ENCODE data around the gene ATRNL1. TPM values are rescaled to one million over a fixed set of nuclear protein-coding genes. Genes with fewer than 3 reads are reported as not detected.

The ATRNL1 gene
- total RNA-seq, 1 experiment from 2014 or later = not detected

DNA sequence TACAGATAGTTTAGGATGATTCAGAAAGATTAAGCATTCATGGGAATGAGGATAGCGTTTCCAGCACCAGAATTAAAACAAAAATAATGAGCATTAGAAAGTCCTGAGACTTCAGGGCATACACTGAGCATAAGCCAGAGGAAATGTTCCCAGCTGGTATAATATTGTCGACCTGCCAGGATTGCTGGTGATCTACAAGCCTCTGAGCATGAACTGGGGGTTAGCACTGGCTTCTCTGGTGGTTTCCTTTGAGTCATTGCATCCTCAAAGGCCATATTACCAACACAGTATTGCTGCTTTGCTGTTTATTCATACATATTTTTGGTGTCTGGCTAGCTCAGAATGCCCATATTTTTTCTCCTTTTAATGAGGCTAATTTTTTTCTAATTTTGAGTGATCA lies 10.7 kb upstream of the ATRNL1 start:
- Histone ChIP-seq H3K27me3 (ENCODE audit: low read length) (peaks cover 29% of the 10 kb centered on the region), H3K36me3 (ENCODE audit: low read depth, low read length) (no peaks in the 10 kb centered on the region), H3K4me3 (ENCODE audit: low read length) (no peak overlapping the region), H3K9me2 (replicated peaks; ENCODE audit: low read length) (no peaks in the 10 kb centered on the region), H2AFZ (ENCODE audit: low read length) (no peak overlapping the region), H3K79me2 (ENCODE audit: low read length) (no peaks in the 10 kb centered on the region), H3K27ac (ENCODE audit: low read length) (no peak overlapping the region), H3F3A (ENCODE audit: low read length, unreplicated experiment) (no peaks in the 10 kb centered on the region), H4K20me1 (ENCODE audit: low read length) (no peaks in the 10 kb centered on the region), H3K9ac (ENCODE audit: low read length) (no peak overlapping the region), H3K4me2 (ENCODE audit: low read length) (no peak overlapping the region), H3K4me1 (ENCODE audit: insufficient read depth, low read length) (no peaks in the 10 kb centered on the region), H3K9me3 (ENCODE audit: low read length) (no peaks in the 10 kb centered on the region)
- BruUV-seq (replicated peaks) = no TSS peak
- DNase-seq = no peak
- POLR2A ChIA-PET (ENCODE audit: unreplicated experiment) = no interaction called here
- no peak for ATAC-seq
- TF ChIP-seq, protein P1, sequence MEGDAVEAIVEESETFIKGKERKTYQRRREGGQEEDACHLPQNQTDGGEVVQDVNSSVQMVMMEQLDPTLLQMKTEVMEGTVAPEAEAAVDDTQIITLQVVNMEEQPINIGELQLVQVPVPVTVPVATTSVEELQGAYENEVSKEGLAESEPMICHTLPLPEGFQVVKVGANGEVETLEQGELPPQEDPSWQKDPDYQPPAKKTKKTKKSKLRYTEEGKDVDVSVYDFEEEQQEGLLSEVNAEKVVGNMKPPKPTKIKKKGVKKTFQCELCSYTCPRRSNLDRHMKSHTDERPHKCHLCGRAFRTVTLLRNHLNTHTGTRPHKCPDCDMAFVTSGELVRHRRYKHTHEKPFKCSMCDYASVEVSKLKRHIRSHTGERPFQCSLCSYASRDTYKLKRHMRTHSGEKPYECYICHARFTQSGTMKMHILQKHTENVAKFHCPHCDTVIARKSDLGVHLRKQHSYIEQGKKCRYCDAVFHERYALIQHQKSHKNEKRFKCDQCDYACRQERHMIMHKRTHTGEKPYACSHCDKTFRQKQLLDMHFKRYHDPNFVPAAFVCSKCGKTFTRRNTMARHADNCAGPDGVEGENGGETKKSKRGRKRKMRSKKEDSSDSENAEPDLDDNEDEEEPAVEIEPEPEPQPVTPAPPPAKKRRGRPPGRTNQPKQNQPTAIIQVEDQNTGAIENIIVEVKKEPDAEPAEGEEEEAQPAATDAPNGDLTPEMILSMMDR (conservative IDR thresholded peaks at IDR 0.05; ENCODE audit: low read depth, low read length) = no peak
- TF ChIP-seq EZH2phosphoT487 (IDR thresholded peaks at IDR 0.05; ENCODE audit: borderline replicate concordance, low read length) (no peak), EZH2 (IDR thresholded peaks at IDR 0.05; ENCODE audit: low read length, unreplicated experiment) (no peak)
- intact Hi-C loops (cut with micrococcal nuclease) = no loop called here
- CTCF ChIA-PET = no interaction called here

DNA sequence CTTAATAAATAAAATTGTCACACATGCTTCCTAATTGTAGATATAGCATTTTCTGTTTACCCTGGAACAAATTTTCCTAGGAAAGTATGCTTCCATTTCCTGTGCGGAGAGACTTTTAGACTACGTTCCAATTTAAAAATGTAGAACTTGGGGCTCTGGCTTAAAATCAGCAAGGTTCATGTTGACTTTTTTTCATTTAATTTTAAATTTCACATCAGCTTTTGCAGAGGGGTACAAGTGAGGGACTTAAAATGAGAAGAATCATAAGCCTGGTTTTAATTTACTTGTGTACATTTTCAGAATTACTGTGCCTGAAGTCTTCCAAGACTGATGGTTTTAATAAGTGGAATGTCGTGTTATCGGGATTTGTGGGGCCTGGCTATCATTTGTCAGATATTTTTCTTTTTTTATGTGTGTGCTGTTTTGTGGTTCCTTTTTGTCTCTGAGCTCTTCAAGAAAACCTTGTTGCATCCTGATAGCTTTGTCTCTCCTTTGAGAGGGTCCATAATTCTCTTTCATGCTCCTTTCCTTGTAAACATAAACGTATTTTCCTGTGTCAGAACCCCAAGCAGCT lies 8.8 kb upstream of the ATRNL1 start:
- H3K9me3 ChIP-seq (ENCODE audit: low read length) = no peaks in the 10 kb centered on the region

DNA sequence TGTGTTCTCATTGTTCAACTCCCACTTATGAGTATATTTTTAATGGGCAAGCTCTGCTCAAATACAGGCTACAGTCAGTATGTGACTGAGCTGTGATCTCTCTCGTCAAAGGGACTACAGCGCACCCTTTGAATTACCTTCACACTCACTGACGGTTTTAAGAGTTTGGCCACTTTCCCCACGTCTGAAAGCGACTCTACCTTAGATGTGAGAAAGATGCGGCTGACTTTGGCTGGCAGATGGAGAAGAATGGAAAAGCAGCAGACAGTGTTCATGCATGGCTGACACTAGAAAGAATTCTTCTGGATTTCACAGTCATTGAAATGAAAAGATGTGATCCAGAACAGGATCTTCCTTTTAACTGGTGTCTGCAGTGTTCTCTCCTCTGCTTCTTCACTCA lies 2.0 kb upstream of the ATRNL1 start:
- intact Hi-C loops (cut with micrococcal nuclease) = no loop called here
- no peak overlapping the region for H3K9ac ChIP-seq (ENCODE audit: low read length)
- H3K4me3 ChIP-seq (ENCODE audit: low read length) = no peak overlapping the region
- ChIA-PET POLR2A (ENCODE audit: unreplicated experiment) (no interaction called here), CTCF (no interaction called here)
- H3F3A ChIP-seq (ENCODE audit: low read length, unreplicated experiment) = no peaks in the 10 kb centered on the region
- DNase-seq (no peak), ATAC-seq (no peak)
- H3K27me3 ChIP-seq (ENCODE audit: low read length) = peaks cover 65% of the 10 kb centered on the region
- H3K36me3 ChIP-seq (ENCODE audit: low read depth, low read length) = no peaks in the 10 kb centered on the region
- no peak overlapping the region for H3K27ac ChIP-seq (ENCODE audit: low read length)
- H3K9me2 ChIP-seq (replicated peaks; ENCODE audit: low read length) = no peaks in the 10 kb centered on the region
- H3K79me2 ChIP-seq (ENCODE audit: low read length) = no peaks in the 10 kb centered on the region
- H3K4me1 ChIP-seq (ENCODE audit: insufficient read depth, low read length) = no peaks in the 10 kb centered on the region
- H3K9me3 ChIP-seq (ENCODE audit: low read length) = no peaks in the 10 kb centered on the region
- H4K20me1 ChIP-seq (ENCODE audit: low read length) = no peaks in the 10 kb centered on the region
- H3K4me2 ChIP-seq (ENCODE audit: low read length) = no peak overlapping the region
- TF ChIP-seq EZH2phosphoT487 (IDR thresholded peaks at IDR 0.05; ENCODE audit: borderline replicate concordance, low read length) (no peak), EZH2 (IDR thresholded peaks at IDR 0.05; ENCODE audit: low read length, unreplicated experiment) (no peak)
- TF ChIP-seq, protein P1 (conservative IDR thresholded peaks at IDR 0.05; ENCODE audit: low read depth, low read length) = no peak
- no peak overlapping the region for H2AFZ ChIP-seq (ENCODE audit: low read length)
- no TSS peak for BruUV-seq (replicated peaks)

More for the DNA sequence above, 8.8 kb upstream of the ATRNL1 start:
- DNase-seq = no peak
- no TSS peak for BruUV-seq (replicated peaks)
- H3K9me2 ChIP-seq (replicated peaks; ENCODE audit: low read length) = no peaks in the 10 kb centered on the region
- H3K4me2 ChIP-seq (ENCODE audit: low read length) = no peak overlapping the region
- no peak overlapping the region for H2AFZ ChIP-seq (ENCODE audit: low read length)
- no peak for TF ChIP-seq EZH2phosphoT487 (IDR thresholded peaks at IDR 0.05; ENCODE audit: borderline replicate concordance, low read length)
- TF ChIP-seq, protein P1 (conservative IDR thresholded peaks at IDR 0.05; ENCODE audit: low read depth, low read length) = no peak
- TF ChIP-seq EZH2 (IDR thresholded peaks at IDR 0.05; ENCODE audit: low read length, unreplicated experiment) = no peak
- H3F3A ChIP-seq (ENCODE audit: low read length, unreplicated experiment) = no peaks in the 10 kb centered on the region
- no peak overlapping the region for H3K9ac ChIP-seq (ENCODE audit: low read length)
- no peak overlapping the region for H3K4me3 ChIP-seq (ENCODE audit: low read length)
- ATAC-seq = no peak
- intact Hi-C loops (cut with micrococcal nuclease) = no loop called here
- CTCF ChIA-PET = no interaction called here
- no peaks in the 10 kb centered on the region for H4K20me1 ChIP-seq (ENCODE audit: low read length)
- H3K4me1 ChIP-seq (ENCODE audit: insufficient read depth, low read length) = no peaks in the 10 kb centered on the region
- H3K27me3 ChIP-seq (ENCODE audit: low read length) = peaks cover 37% of the 10 kb centered on the region
- no peak overlapping the region for H3K27ac ChIP-seq (ENCODE audit: low read length)
- H3K36me3 ChIP-seq (ENCODE audit: low read depth, low read length) = no peaks in the 10 kb centered on the region
- no peaks in the 10 kb centered on the region for H3K79me2 ChIP-seq (ENCODE audit: low read length)
- POLR2A ChIA-PET (ENCODE audit: unreplicated experiment) = no interaction called here
